ENCODE results near the gene PRSS8. TPM values are rescaled to one million over a fixed set of nuclear protein-coding genes. Genes with fewer than 3 reads are reported as not detected.

The PRSS8 gene
- total RNA-seq, 2 donors from 2014 or later: not detected

- Histone ChIP-seq H3K4me1 (ENCODE audit: control insufficient read depth in 1 of 2, low read depth in 2 of 2) (no peaks in the 10 kb centered on the region), H3K9me3 (no peaks in the 10 kb centered on the region), H3K27ac (no peak within 1 kb of the TSS), H3K4me3 (no peak within 1 kb of the TSS), H3K27me3 (replicated peaks; ENCODE audit: insufficient read depth) (no peaks in the 10 kb centered on the region), H3K36me3 (peaks cover 27% of the 10 kb centered on the region)
- no peak for TF ChIP-seq CTCF (IDR thresholded peaks at IDR 0.05)
- no peak for ATAC-seq (ENCODE audit: insufficient number of reproducible peaks, low FRiP score, low read depth)
- DNase-seq (ENCODE audit: low spot score): no peak
Observed at GRCh38 chr16:31088459-31089183, 46.9 kb downstream of the PRSS8 start, which contains the start of gene PRSS53. PRSS53 (minus strand) TSS chr16:31088943; CDS start chr16:31088809, 134 bp downstream.

GRCh38 chr16:31087971-31088370 is 47.6 kb downstream of the PRSS8 start:
- no peak for ATAC-seq (ENCODE audit: insufficient number of reproducible peaks, low FRiP score, low read depth)
- H3K27ac ChIP-seq: no peak overlapping the region
- no peak for DNase-seq (ENCODE audit: low spot score)
- no peaks in the 10 kb centered on the region for H3K4me1 ChIP-seq (ENCODE audit: control insufficient read depth in 1 of 2, low read depth in 2 of 2)
- TF ChIP-seq CTCF (IDR thresholded peaks at IDR 0.05): no peak
- H3K4me3 ChIP-seq: no peak overlapping the region
- H3K27me3 ChIP-seq (replicated peaks; ENCODE audit: insufficient read depth): no peaks in the 10 kb centered on the region
- H3K36me3 ChIP-seq: peaks cover 30% of the 10 kb centered on the region
- no peaks in the 10 kb centered on the region for H3K9me3 ChIP-seq

GRCh38 chr16:31087481-31087880 is 48.0 kb downstream of the PRSS8 start:
- DNase-seq (ENCODE audit: low spot score): no peak
- Histone ChIP-seq H3K27me3 (replicated peaks; ENCODE audit: insufficient read depth) (no peaks in the 10 kb centered on the region), H3K36me3 (peaks cover 31% of the 10 kb centered on the region), H3K27ac (no peak overlapping the region), H3K9me3 (no peaks in the 10 kb centered on the region), H3K4me3 (no peak overlapping the region), H3K4me1 (ENCODE audit: control insufficient read depth in 1 of 2, low read depth in 2 of 2) (no peaks in the 10 kb centered on the region)
- no peak for ATAC-seq (ENCODE audit: insufficient number of reproducible peaks, low FRiP score, low read depth)
- TF ChIP-seq CTCF (IDR thresholded peaks at IDR 0.05): no peak

- Histone ChIP-seq H3K27me3 (replicated peaks; ENCODE audit: insufficient read depth) (no peaks in the 10 kb centered on the region), H3K36me3 (peaks cover 36% of the 10 kb centered on the region), H3K27ac (no peak overlapping the region), H3K4me1 (ENCODE audit: control insufficient read depth in 1 of 2, low read depth in 2 of 2) (peaks cover 0 to 6% of the 10 kb centered on the region in 2 donors), H3K4me3 (no peak overlapping the region), H3K9me3 (no peaks in the 10 kb centered on the region)
- no peak for TF ChIP-seq CTCF (IDR thresholded peaks at IDR 0.05)
- DNase-seq (ENCODE audit: low spot score) (no peak), ATAC-seq (ENCODE audit: insufficient number of reproducible peaks, low FRiP score, low read depth) (no peak)
Observed at GRCh38 chr16:31086629-31086906, 49.0 kb downstream of the PRSS8 start.

GRCh38 chr16:31085873-31086628 is 49.5 kb downstream of the PRSS8 start:
- H3K4me3 ChIP-seq: no peak overlapping the region
- H3K36me3 ChIP-seq: peaks cover 37% of the 10 kb centered on the region
- H3K9me3 ChIP-seq: no peaks in the 10 kb centered on the region
- H3K4me1 ChIP-seq (ENCODE audit: control insufficient read depth in 1 of 2, low read depth in 2 of 2): peaks cover 0 to 7% of the 10 kb centered on the region in 2 donors
- no peak for TF ChIP-seq CTCF (IDR thresholded peaks at IDR 0.05)
- no peak overlapping the region for H3K27ac ChIP-seq
- no peaks in the 10 kb centered on the region for H3K27me3 ChIP-seq (replicated peaks; ENCODE audit: insufficient read depth)
- ATAC-seq (ENCODE audit: insufficient number of reproducible peaks, low FRiP score, low read depth): no peak
- DNase-seq (ENCODE audit: low spot score): no peak

All from thoracic aorta (tissue), 2 donors.